ENCODE results near the gene TP53BP2. TPM values are rescaled to one million over a fixed set of nuclear protein-coding genes. Genes with fewer than 3 reads are reported as not detected.

TP53BP2 gene, protein sequence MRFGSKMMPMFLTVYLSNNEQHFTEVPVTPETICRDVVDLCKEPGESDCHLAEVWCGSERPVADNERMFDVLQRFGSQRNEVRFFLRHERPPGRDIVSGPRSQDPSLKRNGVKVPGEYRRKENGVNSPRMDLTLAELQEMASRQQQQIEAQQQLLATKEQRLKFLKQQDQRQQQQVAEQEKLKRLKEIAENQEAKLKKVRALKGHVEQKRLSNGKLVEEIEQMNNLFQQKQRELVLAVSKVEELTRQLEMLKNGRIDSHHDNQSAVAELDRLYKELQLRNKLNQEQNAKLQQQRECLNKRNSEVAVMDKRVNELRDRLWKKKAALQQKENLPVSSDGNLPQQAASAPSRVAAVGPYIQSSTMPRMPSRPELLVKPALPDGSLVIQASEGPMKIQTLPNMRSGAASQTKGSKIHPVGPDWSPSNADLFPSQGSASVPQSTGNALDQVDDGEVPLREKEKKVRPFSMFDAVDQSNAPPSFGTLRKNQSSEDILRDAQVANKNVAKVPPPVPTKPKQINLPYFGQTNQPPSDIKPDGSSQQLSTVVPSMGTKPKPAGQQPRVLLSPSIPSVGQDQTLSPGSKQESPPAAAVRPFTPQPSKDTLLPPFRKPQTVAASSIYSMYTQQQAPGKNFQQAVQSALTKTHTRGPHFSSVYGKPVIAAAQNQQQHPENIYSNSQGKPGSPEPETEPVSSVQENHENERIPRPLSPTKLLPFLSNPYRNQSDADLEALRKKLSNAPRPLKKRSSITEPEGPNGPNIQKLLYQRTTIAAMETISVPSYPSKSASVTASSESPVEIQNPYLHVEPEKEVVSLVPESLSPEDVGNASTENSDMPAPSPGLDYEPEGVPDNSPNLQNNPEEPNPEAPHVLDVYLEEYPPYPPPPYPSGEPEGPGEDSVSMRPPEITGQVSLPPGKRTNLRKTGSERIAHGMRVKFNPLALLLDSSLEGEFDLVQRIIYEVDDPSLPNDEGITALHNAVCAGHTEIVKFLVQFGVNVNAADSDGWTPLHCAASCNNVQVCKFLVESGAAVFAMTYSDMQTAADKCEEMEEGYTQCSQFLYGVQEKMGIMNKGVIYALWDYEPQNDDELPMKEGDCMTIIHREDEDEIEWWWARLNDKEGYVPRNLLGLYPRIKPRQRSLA
- total RNA-seq: 75.5 TPM

GRCh38 chr1:223845810-223846682, at the start of gene TP53BP2:
TSS of gene TP53BP2 (minus strand) at chr1:223845947. CDS start at chr1:223845680, 267 bp downstream.

Other genes with a start within 250 kb of the TP53BP2 start
- 0.82 TPM for gene CAPN8, start 180.2 kb downstream of the TP53BP2 start, total RNA-seq
- gene CAPN2, start 133.4 kb downstream of the TP53BP2 start, total RNA-seq: 87.5 TPM

All from camera-type eye (tissue), 1 donor.